ENCODE data around the gene SLC47A2.
A peak's percentile ranks its signal among the peaks of the same experiment; 100 is the strongest.

SLC47A2 gene

GRCh38 chr17:19763416-19763815, 47.0 kb upstream of the SLC47A2 start:
- Histone ChIP-seq H3F3A (ENCODE audit: low read depth) (no peaks in the 10 kb centered on the region), H3K4me2 (ENCODE audit: low read depth, low read length, poor library complexity, severe bottlenecking) (no peak overlapping the region), H3K9me2 (replicated peaks; ENCODE audit: low read depth, low read length) (no peaks in the 10 kb centered on the region), H3K4me3 (ENCODE audit: low read length, poor library complexity, severe bottlenecking) (no peak overlapping the region), H3K9ac (ENCODE audit: low read depth, low read length, poor library complexity, severe bottlenecking) (no peak overlapping the region), H3K4me1 (ENCODE audit: insufficient read depth, low read length, poor library complexity, severe bottlenecking) (no peaks in the 10 kb centered on the region), H3K27me3 (ENCODE audit: insufficient read depth, low read length, poor library complexity, severe bottlenecking) (no peaks in the 10 kb centered on the region), H3K36me3 (ENCODE audit: insufficient read depth, low read length) (no peaks in the 10 kb centered on the region), H3K9me3 (ENCODE audit: insufficient read depth, low read depth, low read length) (no peaks in the 10 kb centered on the region), H3K79me2 (ENCODE audit: insufficient read depth, low read length) (no peaks in the 10 kb centered on the region), H2AFZ (ENCODE audit: low read length) (no peak overlapping the region), H4K20me1 (ENCODE audit: insufficient read depth, low read length, poor library complexity, severe bottlenecking) (no peaks in the 10 kb centered on the region)
- TF ChIP-seq, protein P1, sequence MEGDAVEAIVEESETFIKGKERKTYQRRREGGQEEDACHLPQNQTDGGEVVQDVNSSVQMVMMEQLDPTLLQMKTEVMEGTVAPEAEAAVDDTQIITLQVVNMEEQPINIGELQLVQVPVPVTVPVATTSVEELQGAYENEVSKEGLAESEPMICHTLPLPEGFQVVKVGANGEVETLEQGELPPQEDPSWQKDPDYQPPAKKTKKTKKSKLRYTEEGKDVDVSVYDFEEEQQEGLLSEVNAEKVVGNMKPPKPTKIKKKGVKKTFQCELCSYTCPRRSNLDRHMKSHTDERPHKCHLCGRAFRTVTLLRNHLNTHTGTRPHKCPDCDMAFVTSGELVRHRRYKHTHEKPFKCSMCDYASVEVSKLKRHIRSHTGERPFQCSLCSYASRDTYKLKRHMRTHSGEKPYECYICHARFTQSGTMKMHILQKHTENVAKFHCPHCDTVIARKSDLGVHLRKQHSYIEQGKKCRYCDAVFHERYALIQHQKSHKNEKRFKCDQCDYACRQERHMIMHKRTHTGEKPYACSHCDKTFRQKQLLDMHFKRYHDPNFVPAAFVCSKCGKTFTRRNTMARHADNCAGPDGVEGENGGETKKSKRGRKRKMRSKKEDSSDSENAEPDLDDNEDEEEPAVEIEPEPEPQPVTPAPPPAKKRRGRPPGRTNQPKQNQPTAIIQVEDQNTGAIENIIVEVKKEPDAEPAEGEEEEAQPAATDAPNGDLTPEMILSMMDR (conservative IDR thresholded peaks at IDR 0.05; ENCODE audit: low read length), result no peak
- no peak for TF ChIP-seq EZH2phosphoT487 (IDR thresholded peaks at IDR 0.05; ENCODE audit: borderline replicate concordance)

GRCh38 chr17:19762515-19762961, 46.2 kb upstream of the SLC47A2 start:
- Histone ChIP-seq H3K9me2 (replicated peaks; ENCODE audit: low read depth, low read length) (no peaks in the 10 kb centered on the region), H4K20me1 (ENCODE audit: insufficient read depth, low read length, poor library complexity, severe bottlenecking) (no peaks in the 10 kb centered on the region), H3K4me3 (ENCODE audit: low read length, poor library complexity, severe bottlenecking) (no peak overlapping the region), H3K9ac (ENCODE audit: low read depth, low read length, poor library complexity, severe bottlenecking) (no peak overlapping the region), H3K9me3 (ENCODE audit: insufficient read depth, low read depth, low read length) (no peaks in the 10 kb centered on the region), H3K27me3 (ENCODE audit: insufficient read depth, low read length, poor library complexity, severe bottlenecking) (no peaks in the 10 kb centered on the region), H3K4me1 (ENCODE audit: insufficient read depth, low read length, poor library complexity, severe bottlenecking) (no peaks in the 10 kb centered on the region), H3K4me2 (ENCODE audit: low read depth, low read length, poor library complexity, severe bottlenecking) (no peak overlapping the region), H3K79me2 (ENCODE audit: insufficient read depth, low read length) (no peaks in the 10 kb centered on the region), H3K36me3 (ENCODE audit: insufficient read depth, low read length) (no peaks in the 10 kb centered on the region), H2AFZ (ENCODE audit: low read length) (0 out of 2 replicates have a peak overlapping the region, but pooled peaks have one; percentile 43), H3F3A (ENCODE audit: low read depth) (no peaks in the 10 kb centered on the region)
- no peak for TF ChIP-seq EZH2phosphoT487 (IDR thresholded peaks at IDR 0.05; ENCODE audit: borderline replicate concordance)
- TF ChIP-seq, protein P1 (conservative IDR thresholded peaks at IDR 0.05; ENCODE audit: low read length), result peak; percentile 45

DNA sequence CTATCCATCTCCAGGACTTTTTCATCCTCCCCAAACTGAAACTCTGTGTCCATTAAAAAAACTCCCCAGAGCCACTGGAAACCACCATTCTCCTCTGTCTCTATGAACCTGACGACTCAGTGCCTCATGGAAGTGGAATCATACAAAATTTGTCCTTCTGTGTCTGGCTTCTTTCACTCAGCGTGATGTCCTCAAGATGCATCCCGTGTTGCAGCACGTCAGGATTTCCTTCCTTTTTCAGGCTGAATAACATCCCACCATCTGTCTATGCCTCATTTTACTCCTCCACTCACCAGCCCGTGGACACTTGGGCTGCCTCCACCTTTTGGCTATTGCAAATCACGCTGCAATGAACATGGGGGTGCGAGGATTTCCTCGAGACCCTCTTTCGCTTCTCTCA, 44.4 kb upstream of the SLC47A2 start:
- Histone ChIP-seq H3K4me1 (ENCODE audit: insufficient read depth, low read length, poor library complexity, severe bottlenecking) (no peaks in the 10 kb centered on the region), H3K4me2 (ENCODE audit: low read depth, low read length, poor library complexity, severe bottlenecking) (no peak overlapping the region), H3K9ac (ENCODE audit: low read depth, low read length, poor library complexity, severe bottlenecking) (no peak overlapping the region), H3F3A (ENCODE audit: low read depth) (no peaks in the 10 kb centered on the region), H4K20me1 (ENCODE audit: insufficient read depth, low read length, poor library complexity, severe bottlenecking) (no peaks in the 10 kb centered on the region), H3K9me3 (ENCODE audit: insufficient read depth, low read depth, low read length) (no peaks in the 10 kb centered on the region), H3K79me2 (ENCODE audit: insufficient read depth, low read length) (no peaks in the 10 kb centered on the region), H3K4me3 (ENCODE audit: low read length, poor library complexity, severe bottlenecking) (no peak overlapping the region), H2AFZ (ENCODE audit: low read length) (no peak overlapping the region), H3K36me3 (ENCODE audit: insufficient read depth, low read length) (no peaks in the 10 kb centered on the region), H3K27me3 (ENCODE audit: insufficient read depth, low read length, poor library complexity, severe bottlenecking) (no peaks in the 10 kb centered on the region), H3K9me2 (replicated peaks; ENCODE audit: low read depth, low read length) (no peaks in the 10 kb centered on the region)
- TF ChIP-seq EZH2phosphoT487 (IDR thresholded peaks at IDR 0.05; ENCODE audit: borderline replicate concordance), result no peak
- TF ChIP-seq, protein P1 (conservative IDR thresholded peaks at IDR 0.05; ENCODE audit: low read length), result no peak

Data from Loucy (cell line).